Tibial nerve (tissue), 4 donors: ENCODE data around the gene CYTH4. TPM values are rescaled to one million over a fixed set of nuclear protein-coding genes. Genes with fewer than 3 reads are reported as not detected.

Experiments used
- DNase-seq, 2 donors: peaks; one replicate each; pipeline ENCODE4 v3.0.0-alpha.2; 2019; ENCODE audit warnings: low spot score in 2 of 2
- H3K27ac ChIP-seq, 4 donors: fragments of 200-600 bp; sonication (generic) in 3 of 4; one replicate each; pipeline ENCODE4 v1.5.1; 2017 to 2019; ENCODE audit warnings: mild to moderate bottlenecking in 1 of 4
- H3K27me3 ChIP-seq, 2 donors: fragments of 200-600 bp; sonication (generic) in 1 of 2; one replicate each; pipeline versions ENCODE4 v1.5.1 to v1.6.0; 2017 to 2019
- H3K36me3 ChIP-seq, 3 donors: fragments of 200-600 bp; sonication (generic); one replicate each; pipeline ENCODE4 v1.5.1; 2018 to 2019
- H3K4me1 ChIP-seq, 4 donors: fragments of 200-600 bp; sonication (generic) in 3 of 4; one replicate each; pipeline ENCODE4 v1.5.1; 2017 to 2019
- H3K4me3 ChIP-seq, 4 donors: fragments of 200-600 bp; sonication (generic) in 3 of 4; one replicate each; pipeline ENCODE4 v1.5.1; 2017 to 2019; ENCODE audit warnings: mild to moderate bottlenecking in 1 of 4, moderate library complexity in 1 of 4
- H3K9me3 ChIP-seq, 4 donors: fragments of 200-600 bp; sonication (generic) in 3 of 4; one replicate each; pipeline ENCODE4 v1.5.1; 2017 to 2019
- EP300 ChIP-seq, 2 donors: sonication (generic); formaldehyde crosslinking; IDR thresholded peaks; one replicate each; pipeline ENCODE4 v1.6.1; 2017; ENCODE audit warnings: antibody characterized with exemption in 2 of 2, mild to moderate bottlenecking in 1 of 2
- POLR2A ChIP-seq, 2 donors: fragments of 450-650 bp; IDR thresholded peaks; one replicate each; pipeline ENCODE4 v1.6.1; 2017; ENCODE audit warnings: antibody characterized with exemption in 2 of 2, mild to moderate bottlenecking in 2 of 2, moderate library complexity in 2 of 2
- WGBS, 2 donors: methylation state at CpG; one replicate each; pipeline ENCODE4 v1.1.5; 2018; 5-methylcytosine and 5-hydroxymethylcytosine counted together
- total RNA-seq, 4 donors: library from RNA; depleted of rRNA; stranded (reverse); fragments of >200 nt; gene quantifications; one replicate each; pipeline ENCODE4 v1.1.0, GENCODE V29; 2016
- TF ChIP-seq, protein P1 (sequence below), 5 experiments: fragments of 200-600 bp in 3 of 5; fragments of 450-650 bp in 2 of 5; sonication (generic) in 3 of 5; IDR thresholded peaks; one replicate each; pipeline ENCODE4 v1.5.1; 2016 to 2019; ENCODE audit warnings: antibody characterized with exemption in 5 of 5, mild to moderate bottlenecking in 3 of 5, moderate library complexity in 2 of 5

CYTH4 gene
- total RNA-seq, 4 donors from 2014 or later: 7.7 to 27.3 (median 19.0) TPM

DNA sequence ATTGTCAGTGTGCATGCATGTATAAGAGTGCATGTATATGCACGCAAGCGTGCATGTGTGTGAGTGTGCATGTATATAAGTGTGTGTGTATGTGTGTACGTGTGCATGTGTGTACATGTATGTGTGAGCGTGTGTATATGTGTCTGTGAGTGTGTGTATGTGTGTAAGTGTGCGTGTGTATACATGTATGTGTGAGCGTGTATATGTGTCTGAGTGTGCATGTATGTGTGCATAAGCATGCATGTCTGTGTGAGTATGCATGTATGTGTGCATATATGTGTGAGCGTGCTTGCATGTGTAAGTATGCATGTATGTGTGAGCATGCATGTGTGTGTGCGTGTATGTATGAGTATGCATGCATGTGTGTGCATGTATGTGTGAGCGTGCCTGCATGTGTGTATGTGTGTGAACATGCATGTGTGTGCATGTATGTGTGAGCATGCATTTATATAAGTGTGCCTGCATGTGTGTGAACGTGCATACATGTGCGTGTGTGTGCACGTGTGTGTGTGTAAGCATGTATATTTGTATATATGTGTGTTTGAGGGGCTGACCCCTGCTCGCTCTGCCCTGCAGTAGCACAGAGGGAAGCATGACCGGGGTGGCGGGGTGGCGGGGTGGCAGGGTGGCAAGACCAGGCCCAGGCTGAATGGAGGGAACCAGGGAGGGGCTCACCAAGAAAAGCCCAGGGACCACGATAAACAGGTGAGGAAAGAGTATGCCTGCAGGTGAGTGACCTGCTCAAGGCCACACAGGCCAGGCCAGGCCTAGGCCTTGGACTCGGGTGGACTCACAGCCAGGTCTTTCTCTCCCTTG lies 26.3 kb downstream of the CYTH4 start:
- TF ChIP-seq, protein P1, sequence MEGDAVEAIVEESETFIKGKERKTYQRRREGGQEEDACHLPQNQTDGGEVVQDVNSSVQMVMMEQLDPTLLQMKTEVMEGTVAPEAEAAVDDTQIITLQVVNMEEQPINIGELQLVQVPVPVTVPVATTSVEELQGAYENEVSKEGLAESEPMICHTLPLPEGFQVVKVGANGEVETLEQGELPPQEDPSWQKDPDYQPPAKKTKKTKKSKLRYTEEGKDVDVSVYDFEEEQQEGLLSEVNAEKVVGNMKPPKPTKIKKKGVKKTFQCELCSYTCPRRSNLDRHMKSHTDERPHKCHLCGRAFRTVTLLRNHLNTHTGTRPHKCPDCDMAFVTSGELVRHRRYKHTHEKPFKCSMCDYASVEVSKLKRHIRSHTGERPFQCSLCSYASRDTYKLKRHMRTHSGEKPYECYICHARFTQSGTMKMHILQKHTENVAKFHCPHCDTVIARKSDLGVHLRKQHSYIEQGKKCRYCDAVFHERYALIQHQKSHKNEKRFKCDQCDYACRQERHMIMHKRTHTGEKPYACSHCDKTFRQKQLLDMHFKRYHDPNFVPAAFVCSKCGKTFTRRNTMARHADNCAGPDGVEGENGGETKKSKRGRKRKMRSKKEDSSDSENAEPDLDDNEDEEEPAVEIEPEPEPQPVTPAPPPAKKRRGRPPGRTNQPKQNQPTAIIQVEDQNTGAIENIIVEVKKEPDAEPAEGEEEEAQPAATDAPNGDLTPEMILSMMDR (IDR thresholded peaks at IDR 0.05): no peak
- TF ChIP-seq POLR2A (IDR thresholded peaks at IDR 0.05) (no peak), EP300 (IDR thresholded peaks at IDR 0.05) (no peak)
- no peaks in the 10 kb centered on the region for H3K27me3 ChIP-seq
- no peak overlapping the region for H3K27ac ChIP-seq
- H3K36me3 ChIP-seq: no peaks in the 10 kb centered on the region
- DNase-seq: no peak
- H3K4me3 ChIP-seq: no peak overlapping the region
- H3K9me3 ChIP-seq: no peaks in the 10 kb centered on the region
- WGBS, 2 donors: 88% methylated on average over 18 of the region's 18 CpGs
- H3K4me1 ChIP-seq: peaks cover 0 to 45% (median 21%) of the 10 kb centered on the region in 4 donors

DNA sequence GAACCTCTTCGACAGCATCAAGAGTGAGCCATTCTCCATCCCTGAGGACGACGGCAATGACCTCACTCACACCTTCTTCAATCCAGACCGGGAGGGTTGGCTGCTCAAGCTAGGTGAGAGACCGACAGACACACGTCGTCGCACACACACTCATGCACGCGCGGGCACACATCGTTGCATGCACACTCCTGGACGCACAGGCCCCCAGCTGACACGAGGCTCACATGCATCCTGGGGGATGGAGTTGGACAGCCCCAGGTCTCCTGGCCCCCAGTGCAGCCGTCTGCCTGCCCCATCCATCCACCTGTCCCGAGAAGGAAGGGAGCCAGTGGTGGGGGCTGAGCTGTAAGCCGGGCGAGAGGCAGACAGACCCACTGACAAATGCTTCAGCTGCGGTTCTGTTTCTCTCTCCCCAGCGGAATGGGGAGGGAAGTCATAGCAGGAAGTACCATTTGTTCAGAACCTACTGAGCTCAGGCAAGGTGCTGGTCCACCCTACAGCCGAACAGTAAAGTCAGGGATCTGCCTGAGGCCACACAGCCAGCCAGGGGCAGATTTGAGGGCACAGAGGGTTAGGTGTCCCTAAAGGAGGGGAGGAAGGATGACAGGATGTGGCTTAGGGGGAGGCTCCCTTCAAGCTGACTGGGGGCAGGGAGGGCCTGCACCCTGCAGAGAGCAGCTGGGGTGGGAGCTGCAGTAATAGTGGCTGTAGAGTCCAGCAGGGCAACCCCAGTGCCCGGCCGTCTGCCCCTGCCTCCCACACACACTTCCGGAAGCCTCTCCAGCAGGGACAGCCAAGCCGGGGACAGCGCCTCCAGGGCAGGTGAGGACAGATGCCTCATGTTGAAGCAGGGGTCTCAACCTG lies 27.1 kb downstream of the CYTH4 start:
- H3K9me3 ChIP-seq: no peaks in the 10 kb centered on the region
- 75 to 77% methylated on average over 14 to 26 of the region's 26 CpGs for WGBS, 2 donors
- no peaks in the 10 kb centered on the region for H3K36me3 ChIP-seq
- peaks cover 0 to 52% (median 21%) of the 10 kb centered on the region in 4 donors for H3K4me1 ChIP-seq
- no peaks in the 10 kb centered on the region for H3K27me3 ChIP-seq
- H3K4me3 ChIP-seq: no peak overlapping the region
- TF ChIP-seq EP300 (IDR thresholded peaks at IDR 0.05) (no peak), POLR2A (IDR thresholded peaks at IDR 0.05) (no peak)
- TF ChIP-seq, protein P1 (IDR thresholded peaks at IDR 0.05): no peak
- H3K27ac ChIP-seq: peak overlapping the region in 1 of 4 donors; percentile 4
- DNase-seq: no peak

DNA sequence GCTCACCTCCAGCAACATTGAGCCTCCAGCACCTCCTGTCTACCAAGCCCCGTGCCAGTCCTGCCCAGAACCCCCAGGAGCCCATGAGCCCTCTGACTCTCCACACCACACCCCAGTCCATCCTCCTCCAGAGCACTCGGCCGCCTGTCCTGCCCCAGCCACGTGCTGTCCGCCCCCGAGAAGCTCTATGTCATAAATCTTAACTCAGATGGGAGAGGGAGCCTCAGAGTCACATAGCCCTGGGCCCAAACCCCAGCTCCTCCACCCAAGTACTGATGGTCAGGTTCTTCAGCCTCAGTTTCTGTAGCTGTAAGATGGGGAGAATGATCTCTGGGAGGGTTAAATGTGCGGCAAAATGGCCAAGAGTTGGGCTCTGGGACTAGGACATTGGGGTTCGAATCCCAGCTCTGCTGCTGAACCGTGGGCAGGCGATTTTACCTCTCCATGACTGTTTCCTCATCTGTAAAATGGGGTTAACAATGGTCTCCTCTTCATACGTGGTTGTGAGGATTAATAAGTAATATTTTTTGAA lies 27.8 kb downstream of the CYTH4 start:
- Histone ChIP-seq H3K4me3 (no peak overlapping the region), H3K36me3 (no peaks in the 10 kb centered on the region), H3K27ac (peak overlapping the region in 1 of 4 donors; percentile 4), H3K4me1 (peaks cover 0 to 53% (median 21%) of the 10 kb centered on the region in 4 donors), H3K27me3 (no peaks in the 10 kb centered on the region), H3K9me3 (no peaks in the 10 kb centered on the region)
- DNase-seq: no peak
- TF ChIP-seq, protein P1 (IDR thresholded peaks at IDR 0.05): no peak
- 55 to 57% methylated on average over 10 to 11 of the region's 11 CpGs for WGBS, 2 donors

GRCh38 chr22:37310815-37311595 lies 28.7 kb downstream of the CYTH4 start:
- DNase-seq: no peak
- Histone ChIP-seq H3K4me1 (peaks cover 0 to 52% (median 21%) of the 10 kb centered on the region in 4 donors), H3K27me3 (no peaks in the 10 kb centered on the region), H3K9me3 (no peaks in the 10 kb centered on the region), H3K27ac (no peak overlapping the region), H3K4me3 (no peak overlapping the region), H3K36me3 (no peaks in the 10 kb centered on the region)
- TF ChIP-seq POLR2A (IDR thresholded peaks at IDR 0.05): no peak
- TF ChIP-seq, protein P1 (IDR thresholded peaks at IDR 0.05): no peak
- TF ChIP-seq EP300 (IDR thresholded peaks at IDR 0.05): peak in 1 of 2 donors; percentile 43
- 80 to 89% methylated on average over 25 of the region's 25 CpGs for WGBS, 2 donors
